HepG2 (cell line): ENCODE results near the gene CDX1. TPM values are rescaled to one million over a fixed set of nuclear protein-coding genes. Genes with fewer than 3 reads are reported as not detected.

Experiments
- ATAC-seq: fragments of 200-7000 bp; cut with Tn5 transposase; 3 replicates; pipeline ENCODE4 v1.9.1; 2020; ENCODE audit warnings: mild to moderate bottlenecking, moderate library complexity
- BruUV-seq: library from RNA; stranded (reverse); fragments of 400-500 nt; replicated peaks from 2 replicates; lab custom pipeline; 2021; lab: Mats Ljungman, UMichigan
- CTCF ChIA-PET: fragments of 300-600 bp; formaldehyde crosslinking; extraction: SDS; loops from one replicate; lab custom pipeline; 2021; ENCODE audit warnings: low total read pairs, inconsistent platforms, low intra/inter-chr PET ratio; lab: Yijun Ruan, JAX
- POLR2A ChIA-PET: fragments of 350-600 bp; sonication (Branson Sonifier 250); formaldehyde crosslinking; loops from one replicate; lab custom pipeline; 2020; ENCODE audit warnings: antibody characterized with exemption, inconsistent platforms; lab: Yijun Ruan, JAX
- DNase-seq: peaks from one replicate; pipeline ENCODE4 v3.0.0-alpha.2; 2015; ENCODE audit warnings: low spot score
- FAIRE-seq: peaks from 3 replicates; lab custom pipeline; 2011; peaks lifted over from hg19 to GRCh38; lab: Jason Lieb, UNC
- H2AFZ ChIP-seq: one replicate; pipeline ENCODE4 v1.6.1; 2011; ENCODE audit warnings: low read length, inconsistent platforms
- H3K27ac ChIP-seq: fragments of 300-600 bp; 3 replicates; pipeline ENCODE4 v1.8.0; 2011; ENCODE audit warnings: mixed run types, mild to moderate bottlenecking, mixed read lengths, low read length, inconsistent platforms; ENCODE audit not compliant: insufficient read depth; ENCODE audit errors: extremely low read length
- H3K27me3 ChIP-seq, 2 experiments: fragments of 200-600 bp in 1 of 2; 2 replicates in 1 of 2; 3 replicates in 1 of 2; pipeline versions ENCODE4 v1.6.0 to v1.8.0; 2011; ENCODE audit warnings: low read length in 2 of 2, mild to moderate bottlenecking in 2 of 2, moderate library complexity in 2 of 2, inconsistent platforms in 1 of 2; ENCODE audit not compliant: insufficient read depth in 2 of 2, control insufficient read depth in 1 of 2
- H3K36me3 ChIP-seq, 2 experiments: fragments of 200-600 bp in 1 of 2; replicated peaks in 1 of 2; 2 replicates in 1 of 2; 3 replicates in 1 of 2; pipeline versions ENCODE4 v1.5.1 to v1.8.0; 2011; ENCODE audit warnings: low read length in 2 of 2, inconsistent platforms in 1 of 2; ENCODE audit not compliant: insufficient read depth in 2 of 2, control insufficient read depth in 1 of 2
- H3K4me1 ChIP-seq: 2 replicates; pipeline ENCODE4 v1.5.1; 2012; ENCODE audit warnings: low read length, inconsistent platforms; ENCODE audit not compliant: insufficient read depth
- H3K4me2 ChIP-seq: 2 replicates; pipeline ENCODE4 v1.6.0; 2011; ENCODE audit warnings: low read depth, low read length, inconsistent platforms
- H3K4me3 ChIP-seq, 3 experiments: fragments of 200-600 bp in 1 of 3; sonication (generic), shearing (Covaris generic) in 1 of 3; replicated peaks in 1 of 3; 2 replicates each; pipeline ENCODE4 v1.5.1; 2011 to 2016; ENCODE audit warnings: low read length in 3 of 3, inconsistent platforms in 2 of 3, low read depth in 2 of 3, mild to moderate bottlenecking in 2 of 3, control low read depth in 1 of 3, mixed read lengths in 1 of 3; ENCODE audit not compliant: insufficient read depth in 1 of 3
- H3K79me2 ChIP-seq: one replicate; pipeline ENCODE4 v1.6.1; 2011; ENCODE audit warnings: low read length, inconsistent platforms; ENCODE audit not compliant: insufficient read depth
- H3K9ac ChIP-seq: 2 replicates; pipeline ENCODE4 v1.6.0; 2011; ENCODE audit warnings: mild to moderate bottlenecking, low read depth, low read length, inconsistent platforms; ENCODE audit not compliant: insufficient read depth
- H3K9me3 ChIP-seq: 2 replicates; pipeline ENCODE4 v1.5.1; 2012; ENCODE audit warnings: mild to moderate bottlenecking, low read length
- H4K20me1 ChIP-seq: 2 replicates; pipeline ENCODE4 v1.6.0; 2011; ENCODE audit warnings: inconsistent platforms, mild to moderate bottlenecking, low read length, moderate library complexity; ENCODE audit not compliant: insufficient read depth
- CAMTA2 ChIP-seq: sonication (generic); formaldehyde crosslinking; IDR thresholded peaks from 2 replicates; pipeline ENCODE4 v1.4.0; 2020; ENCODE audit warnings: mild to moderate bottlenecking, missing genetic modification reagents, borderline replicate concordance
- GATA4 ChIP-seq: sonication (generic); IDR thresholded peaks from 2 replicates; pipeline ENCODE4 v1.6.1; 2016; ENCODE audit warnings: antibody characterized with exemption, low read depth, borderline replicate concordance
- GMEB1 ChIP-seq: sonication (generic); formaldehyde crosslinking; IDR thresholded peaks from 2 replicates; pipeline ENCODE4 v1.5.1; 2020; ENCODE audit warnings: missing genetic modification reagents, mild to moderate bottlenecking, borderline replicate concordance
- GRHL1 ChIP-seq: sonication (generic); formaldehyde crosslinking; conservative IDR thresholded peaks from 2 replicates; pipeline ENCODE4 v1.8.0; 2022; ENCODE audit warnings: missing genetic modification reagents
- RBAK ChIP-seq: sonication (generic); formaldehyde crosslinking; IDR thresholded peaks from 2 replicates; pipeline ENCODE4 v1.5.1; 2020; ENCODE audit warnings: mild to moderate bottlenecking, missing genetic modification reagents
- SIX1 ChIP-seq: sonication (generic); formaldehyde crosslinking; IDR thresholded peaks from 2 replicates; pipeline ENCODE4 v1.4.0; 2020; ENCODE audit warnings: missing genetic modification reagents, borderline replicate concordance
- ZFP62 ChIP-seq: sonication (generic); formaldehyde crosslinking; IDR thresholded peaks from 2 replicates; pipeline ENCODE4 v1.4.0; 2020; ENCODE audit warnings: missing genetic modification reagents
- ZNF180 ChIP-seq: sonication (generic); formaldehyde crosslinking; IDR thresholded peaks from 2 replicates; pipeline ENCODE4 v1.4.0; 2020; ENCODE audit warnings: low read depth, missing genetic modification reagents, borderline replicate concordance
- ZNF337 ChIP-seq: sonication (generic); formaldehyde crosslinking; IDR thresholded peaks from 2 replicates; pipeline ENCODE4 v1.5.1; 2020; ENCODE audit warnings: missing genetic modification reagents, low read depth, mild to moderate bottlenecking, borderline replicate concordance
- ZNF431 ChIP-seq: sonication (generic); formaldehyde crosslinking; IDR thresholded peaks from 2 replicates; pipeline ENCODE4 v1.9.0; 2022; ENCODE audit warnings: missing genetic modification reagents, low read depth, mild to moderate bottlenecking, borderline replicate concordance
- WGBS: methylation state at CpG from one replicate; pipeline ENCODE4 v1.1.6; 2017; ENCODE audit warnings: low lambda C conversion rate; 5-methylcytosine and 5-hydroxymethylcytosine counted together
- in situ Hi-C: cut with HindIII; loops from 2 replicates; pipeline ENCODE4 v1.10.0; 2017; ENCODE audit warnings: low pct_unique_long_range_greater_than_20kb; ENCODE audit not compliant: extremely low pct_ligation_motif_present
- intact Hi-C: fragments of 100-400 bp; cut with micrococcal nuclease; formaldehyde crosslinking; loops from one replicate; pipeline ENCODE4 v1.10.0; 2022; ENCODE audit not compliant: unreplicated experiment
- polyA plus RNA-seq, 8 experiments: library from polyadenylated mRNA; depleted of rRNA in 3 of 8; stranded (reverse) in 7 of 8; unstranded in 1 of 8; fragments of >200 nt; fragmentation: Illumina TruSeq in 4 of 8; extraction: Trizol in 4 of 8; gene quantifications; 2 replicates each; pipeline versions ENCODE4 v1.2.1 to v1.2.3, GENCODE V29; 2011 to 2016; ENCODE audit warnings: low read depth in 4 of 8, missing spikeins in 1 of 8, mixed read lengths in 1 of 8; ENCODE audit not compliant: insufficient read depth in 1 of 8
- total RNA-seq, 5 experiments: library from RNA; depleted of rRNA; stranded (reverse); fragments of >200 nt; fragmentation: Illumina TruSeq; extraction: Trizol; gene quantifications; 2 replicates each; pipeline ENCODE4 v1.2.3, GENCODE V29; 2016; ENCODE audit warnings: low read depth in 1 of 5
- TF ChIP-seq, protein P1 (sequence below): sonication (generic); formaldehyde crosslinking; IDR thresholded peaks from 2 replicates; pipeline ENCODE4 v1.9.0; 2021; ENCODE audit warnings: missing genetic modification reagents, borderline replicate concordance

The CDX1 gene
- total and polyA plus RNA-seq, 2 of the 13 experiments (the other 11 are each of a cell fraction or from before 2014, with no cell fraction given), result not detected

DNA sequence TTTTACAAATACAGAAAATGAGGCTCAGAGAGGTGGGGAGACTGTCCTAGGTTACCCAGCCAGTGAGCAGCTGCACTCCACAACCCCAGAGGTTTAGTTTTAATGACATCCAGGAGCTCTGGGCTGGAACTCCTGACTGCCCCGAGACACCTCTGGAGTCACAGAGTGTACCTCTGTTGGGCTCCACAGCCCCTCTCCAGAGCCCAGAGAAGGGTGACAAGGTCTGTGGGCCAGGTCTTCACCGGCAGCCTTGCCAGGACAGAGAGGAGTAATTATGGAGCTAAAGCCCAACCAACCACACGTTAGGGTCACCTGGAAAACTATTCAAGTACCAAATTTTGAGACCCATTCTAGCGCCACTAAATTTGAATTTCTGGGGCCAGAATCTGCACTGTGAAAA is 11.1 kb downstream of the CDX1 start:
- H3K27me3 ChIP-seq, result peaks cover 4 to 26% of the 10 kb centered on the region in 2 experiments; a peak in 4 of 5 replicates
- H3K27ac ChIP-seq, result no peak overlapping the region
- in situ Hi-C loops, result loop anchor here (5.0 kb wide), 1 partner anchor 50 kb away; no protein-coding TSS in a partner anchor
- no peak overlapping the region for H3K9ac ChIP-seq
- H2AFZ ChIP-seq, result no peak overlapping the region
- intact Hi-C loops, result no loop called here
- ChIA-PET POLR2A (interaction anchor here (1.5 kb wide), 1 partner anchor 40 kb away, joined by 3 read pairs; no protein-coding TSS in a partner anchor), CTCF (no interaction called here)
- H3K79me2 ChIP-seq, result no peaks in the 10 kb centered on the region
- no TSS peak for BruUV-seq
- peaks cover 14% of the 10 kb centered on the region for H3K4me1 ChIP-seq
- ATAC-seq, result no peak
- H4K20me1 ChIP-seq, result no peaks in the 10 kb centered on the region
- H3K4me3 ChIP-seq, result no peak overlapping the region
- no peaks in the 10 kb centered on the region for H3K9me3 ChIP-seq
- no peaks in the 10 kb centered on the region for H3K36me3 ChIP-seq
- H3K4me2 ChIP-seq, result no peak overlapping the region
- no peak for TF ChIP-seq ZNF337 (CRISPR knock-in tag)
- TF ChIP-seq ZNF431 (CRISPR knock-in tag), result no peak
- TF ChIP-seq ZFP62 (CRISPR knock-in tag), result no peak
- DNase-seq, result no peak
- no peak for FAIRE-seq
- 37% methylated on average over 3 of the region's 4 CpGs for WGBS

DNA sequence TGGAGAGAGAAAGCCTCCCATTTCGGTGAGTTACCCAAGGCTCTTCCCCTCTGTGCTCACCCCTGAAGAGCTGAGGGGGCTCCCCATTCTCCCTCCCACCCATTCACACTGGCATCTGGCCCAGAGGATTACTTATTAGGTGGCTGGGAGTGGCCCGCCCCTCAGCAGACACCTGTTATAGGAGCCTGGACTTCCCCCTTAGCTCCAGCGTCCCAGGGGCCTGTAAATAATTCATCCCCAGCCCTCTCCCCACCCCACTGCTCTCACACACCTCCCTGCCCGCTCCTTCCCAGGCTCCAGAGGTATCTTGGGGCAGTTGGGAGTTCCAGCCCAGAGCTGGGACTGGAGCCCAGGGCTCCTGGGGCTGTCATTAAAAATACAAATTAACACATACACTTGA is 11.7 kb downstream of the CDX1 start:
- ATAC-seq, result no peak
- peaks cover 14% of the 10 kb centered on the region for H3K4me1 ChIP-seq
- in situ Hi-C loops, result loop anchor here (5.0 kb wide), 1 partner anchor 51 kb away; no protein-coding TSS in a partner anchor
- H3K79me2 ChIP-seq, result no peaks in the 10 kb centered on the region
- no CpG with 5 or more reads among the region's 4 CpGs for WGBS
- POLR2A ChIA-PET, result interaction anchor here (1.5 kb wide), 1 partner anchor 41 kb away, joined by 3 read pairs; no protein-coding TSS in a partner anchor
- FAIRE-seq, result no peak
- no peaks in the 10 kb centered on the region for H4K20me1 ChIP-seq
- H3K27ac ChIP-seq, result no peak overlapping the region
- BruUV-seq, result no TSS peak
- DNase-seq, result no peak
- H3K27me3 ChIP-seq, result peaks cover 4 to 21% of the 10 kb centered on the region in 2 experiments; a peak in 4 of 5 replicates
- intact Hi-C loops, result no loop called here
- no peak overlapping the region for H3K4me3 ChIP-seq
- CTCF ChIA-PET, result no interaction called here
- H3K4me2 ChIP-seq, result no peak overlapping the region
- H3K9ac ChIP-seq, result no peak overlapping the region
- H3K9me3 ChIP-seq, result no peaks in the 10 kb centered on the region
- no peaks in the 10 kb centered on the region for H3K36me3 ChIP-seq
- no peak overlapping the region for H2AFZ ChIP-seq
- no peak for TF ChIP-seq GATA4
- TF ChIP-seq, protein P1, sequence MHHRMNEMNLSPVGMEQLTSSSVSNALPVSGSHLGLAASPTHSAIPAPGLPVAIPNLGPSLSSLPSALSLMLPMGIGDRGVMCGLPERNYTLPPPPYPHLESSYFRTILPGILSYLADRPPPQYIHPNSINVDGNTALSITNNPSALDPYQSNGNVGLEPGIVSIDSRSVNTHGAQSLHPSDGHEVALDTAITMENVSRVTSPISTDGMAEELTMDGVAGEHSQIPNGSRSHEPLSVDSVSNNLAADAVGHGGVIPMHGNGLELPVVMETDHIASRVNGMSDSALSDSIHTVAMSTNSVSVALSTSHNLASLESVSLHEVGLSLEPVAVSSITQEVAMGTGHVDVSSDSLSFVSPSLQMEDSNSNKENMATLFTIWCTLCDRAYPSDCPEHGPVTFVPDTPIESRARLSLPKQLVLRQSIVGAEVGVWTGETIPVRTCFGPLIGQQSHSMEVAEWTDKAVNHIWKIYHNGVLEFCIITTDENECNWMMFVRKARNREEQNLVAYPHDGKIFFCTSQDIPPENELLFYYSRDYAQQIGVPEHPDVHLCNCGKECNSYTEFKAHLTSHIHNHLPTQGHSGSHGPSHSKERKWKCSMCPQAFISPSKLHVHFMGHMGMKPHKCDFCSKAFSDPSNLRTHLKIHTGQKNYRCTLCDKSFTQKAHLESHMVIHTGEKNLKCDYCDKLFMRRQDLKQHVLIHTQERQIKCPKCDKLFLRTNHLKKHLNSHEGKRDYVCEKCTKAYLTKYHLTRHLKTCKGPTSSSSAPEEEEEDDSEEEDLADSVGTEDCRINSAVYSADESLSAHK (CRISPR knock-in tag), result no peak
- no peak for TF ChIP-seq ZNF431 (CRISPR knock-in tag)
- TF ChIP-seq ZNF180, result no peak
- no peak for TF ChIP-seq GRHL1 (CRISPR knock-in tag)
- TF ChIP-seq RBAK (CRISPR knock-in tag), result no peak
- TF ChIP-seq GMEB1 (CRISPR knock-in tag), result no peak
- TF ChIP-seq SIX1 (CRISPR knock-in tag), result no peak
- no peak for TF ChIP-seq CAMTA2 (CRISPR knock-in tag)
